Activated CD8-positive, alpha-beta memory T cell treated with anti-CD3 and anti-CD28 coated beads for 36 hours (primary cell): Measurements from ENCODE around the gene RSPH9. TPM values are rescaled to one million over a fixed set of nuclear protein-coding genes. Genes with fewer than 3 reads are reported as not detected.

ENCODE experiments used
- CTCF ChIA-PET: fragments of 350-600 bp; sonication (Branson Sonifier 250); formaldehyde crosslinking; loops from one replicate; lab custom pipeline; 2021; ENCODE audit warnings: antibody characterized with exemption; lab: Charles Lee
- POLR2A ChIA-PET: fragments of 350-600 bp; sonication (Branson Sonifier 250); formaldehyde crosslinking; loops from one replicate; lab custom pipeline; 2021; ENCODE audit warnings: antibody characterized with exemption; lab: Charles Lee
- total RNA-seq, 2 experiments: library from RNA; stranded (reverse); gene quantifications; one replicate each; pipeline ENCODE4 v1.2.3, GENCODE V29; 2021

Gene RSPH9
- total RNA-seq, 2 experiments from 2014 or later: not detected

GRCh38 chr6:43714311-43715055 is 69.6 kb downstream of the RSPH9 start:
- ChIA-PET POLR2A (no interaction called here), CTCF (interaction anchor here (0.6 to 0.9 kb wide), 3 partner anchors 10 to 47 kb away, joined by 3 read pairs; no protein-coding TSS in a partner anchor)

GRCh38 chr6:43715056-43715788 is 70.4 kb downstream of the RSPH9 start:
- ChIA-PET POLR2A (no interaction called here), CTCF (interaction anchor here (0.6 to 0.9 kb wide), 3 partner anchors 9 to 48 kb away, joined by 3 read pairs; no protein-coding TSS in a partner anchor)

GRCh38 chr6:43716099-43716498 is 71.3 kb downstream of the RSPH9 start:
- ChIA-PET POLR2A (no interaction called here), CTCF (no interaction called here)

- CTCF ChIA-PET: no interaction called here
- POLR2A ChIA-PET: no interaction called here
Observed at GRCh38 chr6:43717389-43717788, 72.6 kb downstream of the RSPH9 start.

- POLR2A ChIA-PET: no interaction called here
- CTCF ChIA-PET: no interaction called here
Observed at GRCh38 chr6:43717822-43718221, 73.0 kb downstream of the RSPH9 start.

GRCh38 chr6:43718387-43719105 is 73.7 kb downstream of the RSPH9 start:
- POLR2A ChIA-PET: no interaction called here
- CTCF ChIA-PET: no interaction called here

GRCh38 chr6:43719511-43719910 is 74.7 kb downstream of the RSPH9 start:
- POLR2A ChIA-PET: no interaction called here
- CTCF ChIA-PET: interaction anchor here (0.6 kb wide), 1 partner anchor 99 kb away, joined by 4 read pairs; no protein-coding TSS in a partner anchor

- ChIA-PET CTCF (interaction anchor here (0.7 to 1.9 kb wide), 5 partner anchors 19 to 360 kb away, joined by 3 to 5 read pairs (median 4); partner anchors contain the start of gene VEGFA), POLR2A (interaction anchor here (0.6 kb wide), 1 partner anchor 354 kb away, joined by 3 read pairs; no protein-coding TSS in a partner anchor)
Observed at GRCh38 chr6:43720999-43721398, 76.2 kb downstream of the RSPH9 start.

Other genes with a start within 250 kb of the RSPH9 start
- 10 to 100 TPM; 33.0 to 36.0 TPM for gene ABCC10, start 217.5 kb upstream of the RSPH9 start, total RNA-seq
- gene DLK2, start 189.5 kb upstream of the RSPH9 start, total RNA-seq: 1 to 10 TPM; 1.2 to 1.4 TPM
- gene TJAP1, start 167.5 kb upstream of the RSPH9 start, total RNA-seq: 10 to 100 TPM; 42.3 to 45.8 TPM
- under 1 TPM; 0.15 to 0.17 TPM for gene LRRC73, start 134.7 kb upstream of the RSPH9 start, total RNA-seq
- 10 to 100 TPM; 39.7 to 41.6 TPM for gene YIPF3, start 128.1 kb upstream of the RSPH9 start, total RNA-seq
- gene POLR1C, start 127.9 kb upstream of the RSPH9 start, total RNA-seq: 100 to 1,000 TPM; 106 to 111 TPM
- 100 to 1,000 TPM; 122 to 126 TPM for gene XPO5, start 69.0 kb upstream of the RSPH9 start, total RNA-seq
- gene POLH, start 68.9 kb upstream of the RSPH9 start, total RNA-seq: 10 to 100 TPM; 35.3 to 37.0 TPM
- gene GTPBP2, start 15.8 kb upstream of the RSPH9 start, total RNA-seq: 10 to 100 TPM; 47.9 to 48.6 TPM
- 10 to 100 TPM; 25.0 to 27.5 TPM for gene MAD2L1BP, start 9.2 kb upstream of the RSPH9 start, total RNA-seq
- gene MRPS18A, start 42.8 kb downstream of the RSPH9 start, total RNA-seq: 10 to 100 TPM; 55.0 to 60.7 TPM
- 10 to 100 TPM; 45.9 to 47.2 TPM for gene VEGFA, start 125.2 kb downstream of the RSPH9 start, total RNA-seq